Chondrocyte (in vitro differentiated cells): ENCODE results near the gene KCNJ14. TPM values are rescaled to one million over a fixed set of nuclear protein-coding genes. Genes with fewer than 3 reads are reported as not detected.

Source experiments
- DNase-seq: peaks from one replicate; pipeline ENCODE4 v3.0.0; 2021; ENCODE audit warnings: mixed read lengths, low spot score
- H3K27ac Mint-ChIP-seq: one replicate; pipeline ENCODE4 v1.8.0; 2021; ENCODE audit warnings: mild to moderate bottlenecking, moderate library complexity, mixed read lengths; ENCODE audit not compliant: unreplicated experiment
- H3K27me3 Mint-ChIP-seq: 2 replicates; pipeline ENCODE4 v1.8.0; 2021; ENCODE audit warnings: low read depth, mixed read lengths
- H3K36me3 Mint-ChIP-seq: 2 replicates; pipeline ENCODE4 v1.8.0; 2021; ENCODE audit warnings: low read depth, mixed read lengths
- H3K4me1 Mint-ChIP-seq: 2 replicates; pipeline ENCODE4 v1.8.0; 2021; ENCODE audit warnings: low read depth, mild to moderate bottlenecking, mixed read lengths
- H3K4me3 Mint-ChIP-seq: one replicate; pipeline ENCODE4 v1.8.0; 2021; ENCODE audit warnings: mild to moderate bottlenecking, moderate library complexity, mixed read lengths; ENCODE audit not compliant: unreplicated experiment
- H3K9me3 Mint-ChIP-seq: 2 replicates; pipeline ENCODE4 v1.8.0; 2021; ENCODE audit warnings: low read depth, mixed read lengths
- CTCF ChIP-seq: fragments of 200-600 bp; sonication (generic); IDR thresholded peaks from 2 replicates; pipeline ENCODE4 v1.5.0; 2021; ENCODE audit warnings: antibody characterized with exemption, mild to moderate bottlenecking, moderate library complexity
- total RNA-seq: library from RNA; stranded (reverse); gene quantifications from 3 replicates; pipeline ENCODE4 v1.2.1, GENCODE V29; 2021

The KCNJ14 gene
- total RNA-seq, 1 donor from 2014 or later = 0.95 TPM

GRCh38 chr19:48496959-48497727, 41.8 kb downstream of the KCNJ14 start:
- Mint-ChIP-seq H3K9me3 (no peaks in the 10 kb centered on the region), H3K4me1 (peaks cover 27% of the 10 kb centered on the region), H3K36me3 (no peaks in the 10 kb centered on the region), H3K4me3 (no peak overlapping the region), H3K27me3 (peaks cover 19% of the 10 kb centered on the region), H3K27ac (no peak overlapping the region)
- no peak for DNase-seq
- no peak for TF ChIP-seq CTCF

- Mint-ChIP-seq H3K36me3 (no peaks in the 10 kb centered on the region), H3K9me3 (no peaks in the 10 kb centered on the region), H3K27ac (no peak overlapping the region), H3K27me3 (peaks cover 15% of the 10 kb centered on the region), H3K4me3 (no peak overlapping the region), H3K4me1 (peaks cover 21% of the 10 kb centered on the region)
- no peak for DNase-seq
- TF ChIP-seq CTCF = no peak
These were observed 42.6 kb downstream of the KCNJ14 start for GRCh38 chr19:48497728-48498594.

- no peak overlapping the region for H3K27ac Mint-ChIP-seq
These were observed 43.4 kb downstream of the KCNJ14 start for GRCh38 chr19:48498595-48499311.

GRCh38 chr19:48499316-48500090, 44.1 kb downstream of the KCNJ14 start:
- TF ChIP-seq CTCF = no peak
- Mint-ChIP-seq H3K27me3 (peaks cover 15% of the 10 kb centered on the region), H3K9me3 (no peaks in the 10 kb centered on the region), H3K4me1 (peaks cover 16% of the 10 kb centered on the region), H3K27ac (no peak overlapping the region), H3K36me3 (no peaks in the 10 kb centered on the region), H3K4me3 (no peak overlapping the region)
- no peak for DNase-seq

More at GRCh38 chr19:48498595-48499311, 43.4 kb downstream of the KCNJ14 start:
- DNase-seq = no peak
- no peak for TF ChIP-seq CTCF
- peaks cover 21% of the 10 kb centered on the region for H3K4me1 Mint-ChIP-seq
- no peaks in the 10 kb centered on the region for H3K9me3 Mint-ChIP-seq
- H3K36me3 Mint-ChIP-seq = no peaks in the 10 kb centered on the region
- no peak overlapping the region for H3K4me3 Mint-ChIP-seq
- H3K27me3 Mint-ChIP-seq = peaks cover 15% of the 10 kb centered on the region
